ENCODE results near the gene PIK3C2G. TPM values are rescaled to one million over a fixed set of nuclear protein-coding genes. Genes with fewer than 3 reads are reported as not detected.

PIK3C2G gene
- total RNA-seq, 2 experiments from 2014 or later = not detected

DNA sequence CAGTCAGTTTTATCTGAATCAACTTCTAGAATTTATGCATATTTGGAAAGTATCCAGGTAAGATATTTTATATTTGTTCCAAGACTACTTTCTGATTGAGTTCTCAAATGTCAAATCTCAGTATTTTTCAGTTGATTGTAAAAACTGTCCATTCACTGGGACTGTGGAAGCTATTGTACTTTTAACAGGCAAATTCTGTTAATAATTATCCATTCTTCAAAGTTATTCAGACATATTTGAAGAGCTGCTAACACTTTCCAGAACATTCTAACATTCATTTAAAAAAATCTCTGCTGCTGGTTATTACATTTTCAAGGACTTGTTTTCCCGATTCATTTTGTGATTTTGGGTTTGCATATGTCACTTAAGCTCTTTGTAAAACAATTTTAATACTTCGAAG is 59.7 kb downstream of the PIK3C2G start:
- Histone ChIP-seq H3K79me2 (ENCODE audit: insufficient read depth, low read depth, low read length) (no peaks in the 10 kb centered on the region), H3K9me3 (ENCODE audit: low read length) (no peaks in the 10 kb centered on the region), H2AFZ (ENCODE audit: low read length) (no peak overlapping the region), H3K9me2 (ENCODE audit: insufficient read depth, low read length) (no peaks in the 10 kb centered on the region), H3K36me3 (ENCODE audit: insufficient read depth, low read length) (no peaks in the 10 kb centered on the region), H3K4me1 (ENCODE audit: insufficient read depth, low read length, poor library complexity, severe bottlenecking) (no peaks in the 10 kb centered on the region), H3K27ac (ENCODE audit: low read depth, low read length, poor library complexity, severe bottlenecking) (no peak overlapping the region), H3K4me2 (ENCODE audit: low read length) (no peak overlapping the region), H3K4me3 (ENCODE audit: low read depth, low read length, poor library complexity, severe bottlenecking) (no peak overlapping the region), H4K20me1 (ENCODE audit: insufficient read depth, low read length) (no peaks in the 10 kb centered on the region)
- TF ChIP-seq EZH2phosphoT487 (IDR thresholded peaks at IDR 0.05; ENCODE audit: borderline replicate concordance, low read depth, low read length) = no peak
- TF ChIP-seq CTCF (conservative IDR thresholded peaks at IDR 0.05; ENCODE audit: low read length) = no peak
- no TSS peak for BruUV-seq (replicated peaks)
- intact Hi-C loops (cut with micrococcal nuclease; ENCODE audit: unreplicated experiment) = loop anchor here (5.0 kb wide), 1 partner anchor 179 kb away; no protein-coding TSS in a partner anchor
- DNase-seq (ENCODE audit: low spot score) = no peak
- ChIA-PET CTCF (ENCODE audit: unreplicated experiment) (no interaction called here), POLR2A (interaction anchor here (0.5 to 1.4 kb wide), 3 partner anchors 13 to 1082 kb away, joined by 3 to 5 read pairs (median 4); no protein-coding TSS in a partner anchor)

DNA sequence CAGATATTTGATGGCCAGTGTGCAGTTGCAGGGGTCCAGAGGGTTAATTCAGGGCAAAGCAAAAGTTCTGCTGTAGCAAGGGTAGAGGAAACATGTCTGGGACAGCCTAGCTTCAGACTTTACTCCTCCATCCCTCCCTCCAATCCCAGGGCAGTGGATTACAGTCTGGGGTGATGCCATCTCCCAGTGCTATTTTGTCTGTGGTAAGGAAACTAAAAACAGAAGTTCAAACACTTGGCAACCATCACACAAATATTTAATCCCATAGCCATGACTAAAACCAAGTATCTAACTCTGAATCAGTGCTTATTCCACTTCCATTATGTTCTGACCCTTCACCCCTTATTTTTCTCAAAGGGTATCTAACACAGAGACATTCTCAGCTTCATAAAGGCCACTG is 61.8 kb downstream of the PIK3C2G start:
- intact Hi-C loops (cut with micrococcal nuclease; ENCODE audit: unreplicated experiment) = loop anchor here (5.0 kb wide), 1 partner anchor 181 kb away; no protein-coding TSS in a partner anchor
- Histone ChIP-seq H3K79me2 (ENCODE audit: insufficient read depth, low read depth, low read length) (no peaks in the 10 kb centered on the region), H3K9me2 (ENCODE audit: insufficient read depth, low read length) (no peaks in the 10 kb centered on the region), H3K36me3 (ENCODE audit: insufficient read depth, low read length) (no peaks in the 10 kb centered on the region), H4K20me1 (ENCODE audit: insufficient read depth, low read length) (no peaks in the 10 kb centered on the region), H3K27ac (ENCODE audit: low read depth, low read length, poor library complexity, severe bottlenecking) (no peak overlapping the region), H3K4me1 (ENCODE audit: insufficient read depth, low read length, poor library complexity, severe bottlenecking) (no peaks in the 10 kb centered on the region), H3K9me3 (ENCODE audit: low read length) (no peaks in the 10 kb centered on the region), H2AFZ (ENCODE audit: low read length) (no peak overlapping the region), H3K4me3 (ENCODE audit: low read depth, low read length, poor library complexity, severe bottlenecking) (no peak overlapping the region), H3K4me2 (ENCODE audit: low read length) (no peak overlapping the region)
- BruUV-seq (replicated peaks) = no TSS peak
- DNase-seq (ENCODE audit: low spot score) = no peak
- ChIA-PET CTCF (ENCODE audit: unreplicated experiment) (no interaction called here), POLR2A (no interaction called here)
- TF ChIP-seq EZH2phosphoT487 (IDR thresholded peaks at IDR 0.05; ENCODE audit: borderline replicate concordance, low read depth, low read length) (no peak), CTCF (conservative IDR thresholded peaks at IDR 0.05; ENCODE audit: low read length) (no peak)

- Histone ChIP-seq H4K20me1 (ENCODE audit: insufficient read depth, low read length) (no peaks in the 10 kb centered on the region), H3K79me2 (ENCODE audit: insufficient read depth, low read depth, low read length) (no peaks in the 10 kb centered on the region), H3K27ac (ENCODE audit: low read depth, low read length, poor library complexity, severe bottlenecking) (no peak overlapping the region), H2AFZ (ENCODE audit: low read length) (no peak overlapping the region), H3K4me3 (ENCODE audit: low read depth, low read length, poor library complexity, severe bottlenecking) (no peak overlapping the region), H3K9me2 (ENCODE audit: insufficient read depth, low read length) (no peaks in the 10 kb centered on the region), H3K4me2 (ENCODE audit: low read length) (no peak overlapping the region), H3K9me3 (ENCODE audit: low read length) (no peaks in the 10 kb centered on the region), H3K36me3 (ENCODE audit: insufficient read depth, low read length) (no peaks in the 10 kb centered on the region), H3K4me1 (ENCODE audit: insufficient read depth, low read length, poor library complexity, severe bottlenecking) (no peaks in the 10 kb centered on the region)
- TF ChIP-seq CTCF (conservative IDR thresholded peaks at IDR 0.05; ENCODE audit: low read length) = no peak
- TF ChIP-seq EZH2phosphoT487 (IDR thresholded peaks at IDR 0.05; ENCODE audit: borderline replicate concordance, low read depth, low read length) = no peak
- CTCF ChIA-PET (ENCODE audit: unreplicated experiment) = no interaction called here
- no peak for DNase-seq (ENCODE audit: low spot score)
- intact Hi-C loops (cut with micrococcal nuclease; ENCODE audit: unreplicated experiment) = no loop called here
- BruUV-seq (replicated peaks) = no TSS peak
- POLR2A ChIA-PET = no interaction called here
These were observed 65.7 kb downstream of the PIK3C2G start for GRCh38 chr12:18327036-18327435.
